HS-5 (cell line): ENCODE results near the gene HLF.

ENCODE experiments used
- DNase-seq: peaks from one replicate; pipeline ENCODE4 v3.0.0-alpha.2; 2012; ENCODE audit warnings: low read depth

The HLF gene, protein sequence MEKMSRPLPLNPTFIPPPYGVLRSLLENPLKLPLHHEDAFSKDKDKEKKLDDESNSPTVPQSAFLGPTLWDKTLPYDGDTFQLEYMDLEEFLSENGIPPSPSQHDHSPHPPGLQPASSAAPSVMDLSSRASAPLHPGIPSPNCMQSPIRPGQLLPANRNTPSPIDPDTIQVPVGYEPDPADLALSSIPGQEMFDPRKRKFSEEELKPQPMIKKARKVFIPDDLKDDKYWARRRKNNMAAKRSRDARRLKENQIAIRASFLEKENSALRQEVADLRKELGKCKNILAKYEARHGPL

GRCh38 chr17:55264645-55265298, at the start of gene HLF:
HLF (plus strand) TSS chr17:55264960; CDS start chr17:55265485, 525 bp downstream.
- DNase-seq: peak; percentile 16

- DNase-seq: no peak
Measured at GRCh38 chr17:55215711-55216110, 49.0 kb upstream of the HLF start.

DNA sequence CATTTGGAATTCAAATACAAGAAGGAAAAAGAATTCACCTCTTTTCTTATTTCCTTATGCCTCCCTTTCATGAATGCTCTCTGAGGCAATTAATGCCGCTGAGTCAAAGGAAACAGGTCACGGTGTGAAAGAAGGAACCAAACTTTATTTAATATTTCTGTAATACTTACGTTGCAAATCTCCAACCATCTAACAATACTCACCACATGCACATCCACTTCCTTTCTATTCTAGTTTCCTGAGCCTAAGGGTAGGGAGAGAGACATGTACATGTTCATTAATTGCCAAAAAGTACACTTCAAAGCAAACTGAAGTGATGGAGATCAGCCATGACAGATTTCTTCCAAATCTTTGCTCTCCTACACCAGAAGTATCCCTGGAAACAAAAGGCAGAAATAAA, 47.9 kb upstream of the HLF start:
- DNase-seq: no peak

DNA sequence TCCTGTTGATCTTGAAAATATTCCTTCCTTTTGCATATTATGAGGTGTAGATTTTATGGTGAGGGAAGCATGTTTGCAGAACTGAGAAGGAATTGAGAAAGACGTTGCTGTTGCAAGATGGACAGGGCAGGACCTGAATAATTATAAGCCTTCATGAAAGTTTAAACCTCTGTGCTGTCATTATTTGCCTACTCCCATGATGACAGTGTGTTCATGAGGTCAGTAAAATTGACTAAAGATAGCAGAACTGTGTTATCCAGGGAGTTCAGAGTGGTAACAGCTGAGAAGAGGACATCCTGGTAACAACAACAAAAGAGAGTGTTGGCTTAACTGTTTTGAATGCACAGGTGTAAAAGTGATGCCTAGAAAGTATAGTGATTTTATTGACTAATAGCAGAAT, 45.3 kb upstream of the HLF start:
- no peak for DNase-seq

- no peak for DNase-seq
Measured at GRCh38 chr17:55219934-55220333, 44.8 kb upstream of the HLF start.

GRCh38 chr17:55223524-55223923, 41.2 kb upstream of the HLF start:
- DNase-seq: no peak

DNA sequence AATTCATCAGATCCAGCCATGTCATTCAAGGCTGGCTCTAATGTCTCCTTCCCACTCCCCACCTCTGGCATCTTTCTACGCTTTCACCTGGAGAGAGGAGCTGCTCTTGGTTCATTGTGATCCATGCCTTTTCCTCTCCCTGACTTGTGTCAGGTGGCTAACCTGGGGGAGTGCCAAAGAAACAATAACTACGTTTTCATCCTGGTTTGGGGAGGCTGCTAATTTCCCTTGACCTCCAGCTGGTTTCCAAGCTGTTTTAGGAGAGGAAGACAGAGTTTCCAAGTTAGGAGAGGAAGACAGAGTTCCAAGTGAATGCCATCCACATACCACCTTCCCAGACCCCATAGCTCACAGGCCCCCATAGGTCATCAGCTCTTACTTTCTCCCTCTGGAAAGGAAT, 40.0 kb upstream of the HLF start:
- DNase-seq: no peak

DNA sequence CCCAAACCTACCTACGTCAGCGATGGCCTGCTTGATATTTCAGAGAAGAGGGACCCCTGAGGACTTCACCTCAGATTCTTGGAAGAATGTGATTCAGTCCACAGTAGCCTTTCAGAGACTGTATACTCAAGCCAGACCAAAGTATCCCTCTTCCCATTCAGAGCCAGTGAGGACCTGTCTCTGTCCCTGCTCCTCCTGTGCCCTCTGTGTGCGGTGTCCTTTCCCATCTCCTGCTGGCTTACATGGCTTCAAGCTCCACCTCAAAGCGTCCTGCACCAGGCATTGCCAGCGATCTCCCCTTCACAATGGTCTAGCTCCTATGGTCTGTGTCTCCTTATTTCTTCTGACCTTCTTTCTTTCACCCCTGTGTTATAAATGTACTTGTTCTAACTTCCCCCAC, 39.5 kb upstream of the HLF start:
- no peak for DNase-seq

DNA sequence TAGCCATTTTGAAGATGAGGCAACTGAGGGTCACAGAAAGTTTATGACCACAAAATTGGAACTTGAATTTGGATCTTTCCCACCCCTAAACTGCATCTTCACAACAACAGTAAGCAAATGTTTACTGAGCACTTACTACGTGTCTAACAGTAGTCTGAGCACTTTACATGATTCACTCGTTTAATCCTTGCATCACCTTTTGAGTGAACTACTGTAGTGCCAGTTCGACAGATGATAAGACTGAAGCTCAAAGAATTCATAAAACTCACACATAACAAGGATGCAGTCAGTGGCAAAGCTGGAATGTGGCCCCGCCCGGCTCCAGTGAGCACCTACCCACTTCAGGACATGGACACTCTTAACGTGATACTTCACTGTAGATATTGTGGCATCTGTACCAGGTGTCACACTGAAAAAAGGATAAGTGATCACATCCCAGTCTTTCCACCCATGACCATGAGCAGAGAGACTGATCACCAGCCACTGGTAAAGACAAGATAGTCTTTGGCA, 36.0 kb upstream of the HLF start:
- no peak for DNase-seq

- DNase-seq: no peak
Measured at GRCh38 chr17:55229276-55229675, 35.5 kb upstream of the HLF start.

DNA sequence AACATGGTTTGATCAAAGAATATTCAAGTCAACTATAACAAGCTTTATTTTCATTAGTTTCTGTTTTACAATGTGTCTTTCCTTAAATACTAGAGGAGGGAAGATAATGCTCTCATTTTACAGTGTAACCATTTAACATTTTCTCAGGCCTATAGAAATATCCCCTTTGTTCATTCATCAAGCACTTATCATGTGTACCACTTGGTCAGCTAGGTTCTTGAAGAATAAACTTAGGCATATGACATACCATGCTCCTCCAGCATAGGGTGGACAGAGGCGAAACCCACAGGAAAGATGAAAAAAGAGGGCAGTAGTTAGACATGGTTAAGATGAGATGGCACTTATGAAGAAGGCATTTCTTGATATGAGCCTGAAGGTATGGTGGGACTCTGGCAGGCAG, 34.0 kb upstream of the HLF start:
- no peak for DNase-seq

GRCh38 chr17:55233840-55234239, 30.9 kb upstream of the HLF start:
- DNase-seq: no peak

DNA sequence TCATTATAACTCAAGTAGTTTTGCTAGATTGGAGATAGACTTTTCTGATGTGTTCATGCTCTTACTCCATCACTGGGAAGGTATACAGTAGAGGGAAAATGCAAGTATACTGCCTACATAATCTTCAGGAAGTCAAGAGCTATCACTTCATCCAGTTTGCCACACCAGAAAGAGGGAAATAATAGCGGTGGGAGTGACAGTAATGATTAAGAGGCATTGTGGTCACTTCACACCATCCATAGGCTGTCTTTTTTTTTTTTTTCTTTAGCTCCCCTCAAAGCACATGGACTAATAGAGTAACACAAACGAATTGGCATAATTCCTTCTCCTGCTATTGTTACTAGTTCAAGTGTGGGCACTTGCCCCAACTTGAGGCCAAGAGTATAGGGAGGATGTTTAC, 28.4 kb upstream of the HLF start:
- no peak for DNase-seq

DNA sequence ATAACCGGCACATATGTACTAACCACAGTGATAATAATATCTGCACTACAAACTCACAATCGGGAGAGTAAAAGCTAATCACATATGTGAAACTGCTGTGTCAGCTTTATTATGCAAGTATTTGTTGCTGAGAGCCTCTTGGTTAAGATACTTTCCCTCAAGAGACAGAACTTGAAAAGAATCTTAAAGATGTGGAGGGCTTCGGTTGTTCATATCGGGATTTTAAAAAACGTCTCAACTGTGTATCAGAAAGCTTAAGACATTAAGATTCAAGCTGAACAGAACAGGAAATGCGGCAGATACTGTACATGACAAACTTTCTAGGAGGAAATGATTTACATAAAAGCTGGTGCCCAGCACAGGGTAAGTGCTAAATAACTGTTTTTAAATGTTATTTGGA, 27.5 kb upstream of the HLF start:
- no peak for DNase-seq

- peak; percentile 3 for DNase-seq
Measured at GRCh38 chr17:55237841-55238178, 26.9 kb upstream of the HLF start.

GRCh38 chr17:55238179-55238930, 26.4 kb upstream of the HLF start:
- peak; percentile 73 for DNase-seq

- no peak for DNase-seq
Measured at GRCh38 chr17:55238931-55239297, 25.8 kb upstream of the HLF start.

DNA sequence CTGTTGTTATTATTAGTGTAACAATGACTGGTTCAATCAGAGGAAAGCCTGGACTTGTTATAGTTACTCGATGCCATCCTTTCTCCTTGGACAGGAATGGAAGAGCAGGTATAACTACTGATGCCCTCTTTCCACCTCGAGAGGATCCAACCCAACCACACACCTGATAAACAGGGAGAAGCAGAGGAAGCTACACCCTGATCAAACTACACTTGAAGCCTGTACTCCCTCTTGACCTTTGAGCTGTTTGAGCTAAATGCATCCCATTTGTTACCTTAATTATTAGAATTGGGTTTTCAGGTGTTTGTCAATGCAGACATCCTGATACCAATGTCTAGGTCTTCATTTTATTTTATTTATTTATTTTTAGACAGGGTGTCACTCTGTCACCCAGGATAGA, 23.7 kb upstream of the HLF start:
- no peak for DNase-seq

DNA sequence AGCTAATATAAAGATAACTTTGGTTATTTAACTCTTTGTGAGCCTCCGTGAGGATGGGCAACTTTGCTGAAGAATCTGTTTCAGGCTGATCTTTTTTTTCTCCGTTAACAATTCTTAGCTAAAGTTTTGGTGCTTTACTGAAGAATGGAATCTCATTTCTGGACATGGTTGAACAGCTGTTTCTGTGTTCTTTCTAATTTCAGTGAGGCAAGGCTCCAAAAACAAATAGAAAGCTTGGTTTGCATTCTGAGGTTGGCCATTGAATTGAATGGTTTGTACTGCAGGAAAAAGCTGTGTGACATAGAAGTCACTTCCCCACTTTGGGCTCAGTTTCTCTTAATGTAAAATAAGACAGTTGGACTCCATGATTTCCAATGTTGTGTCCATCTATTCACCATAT, 22.3 kb upstream of the HLF start:
- no peak for DNase-seq

GRCh38 chr17:55245986-55246385, 18.8 kb upstream of the HLF start:
- no peak for DNase-seq

- DNase-seq: no peak
Measured at GRCh38 chr17:55246583-55246982, 18.2 kb upstream of the HLF start.

- no peak for DNase-seq
Measured at GRCh38 chr17:55248077-55248476, 16.7 kb upstream of the HLF start.

DNA sequence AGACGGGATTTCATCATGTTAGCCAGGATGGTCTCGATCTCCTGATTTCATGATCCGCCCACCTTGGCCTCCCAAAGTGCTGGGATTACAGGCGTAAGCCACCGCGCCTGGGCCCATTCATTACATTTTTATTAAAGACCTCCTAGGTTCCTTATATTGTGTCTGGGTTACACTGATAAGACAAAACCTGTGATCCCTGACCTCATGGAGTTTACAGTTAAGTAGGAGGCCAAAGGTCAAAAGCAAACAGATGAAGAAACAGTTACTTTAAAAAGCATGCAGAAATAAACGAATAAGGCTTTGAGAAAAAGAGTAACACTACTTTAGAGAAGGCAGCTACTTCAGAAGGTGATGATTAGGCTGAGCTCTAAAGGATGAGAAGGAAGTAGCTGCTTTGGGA, 14.9 kb upstream of the HLF start:
- no peak for DNase-seq
